Measurements from ENCODE around the gene RAD51B.
"Not testable (repeated sequence)": the region's sequence is repeated elsewhere in the genome, so short reads cannot be mapped to it uniquely, and the experiment has no call there.

The RAD51B gene

DNA sequence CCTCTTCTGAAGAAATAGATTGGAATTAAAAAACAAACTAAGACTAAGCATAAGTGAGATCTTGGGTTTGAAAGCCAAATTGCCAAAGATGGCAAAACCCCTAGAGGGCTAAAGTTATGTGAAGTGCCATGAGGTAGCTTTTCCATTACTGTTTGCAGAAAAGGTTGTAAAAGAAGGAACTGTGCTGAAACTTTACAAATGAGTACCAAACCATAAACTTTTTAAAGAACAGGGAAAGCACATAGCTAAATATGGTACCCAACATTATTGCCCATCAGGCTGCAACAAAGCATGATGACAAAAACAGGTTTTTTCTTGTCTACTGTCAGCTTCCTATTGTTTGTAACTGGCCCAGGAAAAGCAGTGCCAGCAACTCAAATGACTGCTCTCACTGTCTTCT lies 224.2 kb downstream of the RAD51B start:
- DNase-seq (ENCODE audit: low read depth, low spot score): no peak

DNA sequence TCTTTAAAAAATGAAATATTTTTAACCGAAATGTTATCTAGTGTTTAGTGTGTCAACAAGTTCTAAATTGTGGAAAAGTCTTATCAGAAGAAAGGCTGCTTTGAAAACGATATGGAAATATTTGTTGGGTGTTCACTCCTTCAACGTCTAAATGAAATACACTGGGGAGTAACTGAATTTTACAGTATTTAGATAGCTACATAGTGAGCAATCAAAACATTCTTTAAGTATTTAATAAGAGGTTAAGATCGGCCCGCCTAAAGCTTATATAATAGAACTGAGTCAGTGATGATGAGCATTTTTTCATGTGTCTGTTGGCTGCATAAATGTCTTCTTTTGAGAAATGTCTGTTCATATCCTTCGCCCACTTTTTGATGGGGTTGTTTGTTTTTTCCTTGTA lies 228.3 kb downstream of the RAD51B start:
- DNase-seq (ENCODE audit: low read depth, low spot score): no peak
- no peak overlapping the region for H3K27ac ChIP-seq

More for the DNA sequence above, 224.2 kb downstream of the RAD51B start:
- peak overlapping the region; percentile 31 for H3K27ac ChIP-seq

DNA sequence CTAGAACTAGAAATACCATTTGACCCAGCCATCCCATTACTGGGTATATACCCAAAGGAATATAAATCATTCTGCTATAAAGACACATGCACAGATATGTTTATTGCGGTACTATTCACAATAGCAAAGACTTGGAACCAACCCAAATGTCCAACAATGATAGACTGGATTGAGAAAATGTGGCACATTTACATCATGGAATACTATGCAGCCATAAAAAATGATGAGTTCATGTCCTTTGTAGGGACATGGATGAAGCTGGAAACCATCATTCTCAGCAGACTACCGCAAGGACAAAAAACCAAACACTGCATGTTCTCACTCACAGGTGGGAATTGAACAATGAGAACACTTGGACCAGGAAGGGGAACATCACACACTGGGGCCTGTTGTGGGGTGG lies 229.2 kb downstream of the RAD51B start:
- H3K27ac ChIP-seq; DNase-seq (ENCODE audit: low read depth, low spot score): not testable (repeated sequence)

DNA sequence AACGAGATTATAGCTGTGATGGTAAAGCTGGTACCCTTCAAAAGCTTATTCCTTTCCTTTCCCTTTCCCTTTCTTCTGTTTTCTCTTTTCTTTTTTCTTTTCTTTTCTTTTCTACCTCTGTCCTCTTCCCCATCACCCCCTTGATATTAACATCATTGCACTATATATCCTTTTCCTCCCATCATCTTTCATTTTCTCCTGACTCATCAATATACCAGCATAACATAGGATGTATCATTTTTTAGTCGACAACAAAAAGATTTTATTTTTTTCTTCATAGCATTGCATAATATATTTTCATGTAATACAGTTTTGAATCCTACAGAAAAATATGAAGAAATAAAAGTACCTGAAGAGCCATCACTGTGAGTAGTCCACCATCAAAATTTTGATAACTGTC lies 230.6 kb downstream of the RAD51B start:
- H3K27ac ChIP-seq: no peak overlapping the region
- no peak for DNase-seq (ENCODE audit: low read depth, low spot score)

DNA sequence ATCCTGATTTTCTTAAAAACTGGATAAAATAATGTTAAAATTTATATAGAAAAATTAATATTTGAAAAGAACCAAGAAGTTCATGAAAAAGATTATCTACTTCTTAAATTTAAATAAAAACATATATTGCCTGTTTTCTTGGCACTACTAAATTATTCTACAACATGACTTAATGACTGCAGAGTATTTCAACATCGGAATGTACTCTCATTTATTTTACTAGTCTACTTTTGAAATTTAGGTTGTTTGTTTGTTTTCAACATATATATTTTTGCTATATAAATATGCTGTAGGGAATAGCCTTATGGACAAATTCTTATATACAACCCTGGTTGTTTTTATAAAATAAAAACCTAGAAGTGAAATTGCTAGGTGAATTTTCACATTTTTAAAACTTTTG lies 231.6 kb downstream of the RAD51B start:
- DNase-seq (ENCODE audit: low read depth, low spot score): no peak
- no peak overlapping the region for H3K27ac ChIP-seq

DNA sequence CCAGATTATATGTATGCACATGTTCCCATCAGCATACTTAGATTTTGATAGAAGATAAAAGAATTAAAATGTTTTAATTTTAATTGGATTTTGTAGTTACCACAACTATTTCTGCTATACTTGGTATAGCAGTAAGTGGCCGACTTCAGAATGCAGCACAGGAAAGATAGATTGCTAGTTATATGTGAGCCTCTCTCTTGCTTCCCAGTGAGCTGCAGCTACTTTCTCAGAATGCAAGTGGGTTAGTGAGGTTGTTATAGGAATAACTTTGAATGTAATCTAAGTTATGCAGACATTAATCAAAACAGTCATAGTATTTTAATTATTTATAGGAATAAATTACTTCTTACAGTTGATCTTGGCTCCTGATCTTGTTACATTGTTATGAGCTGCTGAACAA lies 240.6 kb downstream of the RAD51B start:
- no peak overlapping the region for H3K27ac ChIP-seq
- DNase-seq (ENCODE audit: low read depth, low spot score): no peak

DNA sequence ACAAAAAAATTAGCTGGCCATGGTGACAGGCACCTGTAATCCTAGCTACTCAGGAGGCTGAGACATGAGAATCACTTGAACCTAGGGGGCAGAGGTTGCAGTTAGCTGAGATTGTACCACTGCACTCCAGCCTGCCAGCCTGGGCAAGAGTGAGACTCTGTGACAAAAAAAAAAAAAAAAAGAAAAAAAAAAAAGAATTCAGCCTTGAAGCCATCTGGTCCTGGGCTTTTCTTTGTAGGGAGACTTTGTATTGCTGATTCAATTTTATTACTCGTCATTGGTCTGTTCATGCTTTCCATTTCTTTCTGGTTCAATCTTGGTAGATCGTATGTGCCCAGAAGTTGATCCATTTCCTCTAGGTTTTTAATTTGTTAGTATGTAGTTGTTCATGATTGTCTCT lies 243.1 kb downstream of the RAD51B start:
- no peak overlapping the region for H3K27ac ChIP-seq
- no peak for DNase-seq (ENCODE audit: low read depth, low spot score)

DNA sequence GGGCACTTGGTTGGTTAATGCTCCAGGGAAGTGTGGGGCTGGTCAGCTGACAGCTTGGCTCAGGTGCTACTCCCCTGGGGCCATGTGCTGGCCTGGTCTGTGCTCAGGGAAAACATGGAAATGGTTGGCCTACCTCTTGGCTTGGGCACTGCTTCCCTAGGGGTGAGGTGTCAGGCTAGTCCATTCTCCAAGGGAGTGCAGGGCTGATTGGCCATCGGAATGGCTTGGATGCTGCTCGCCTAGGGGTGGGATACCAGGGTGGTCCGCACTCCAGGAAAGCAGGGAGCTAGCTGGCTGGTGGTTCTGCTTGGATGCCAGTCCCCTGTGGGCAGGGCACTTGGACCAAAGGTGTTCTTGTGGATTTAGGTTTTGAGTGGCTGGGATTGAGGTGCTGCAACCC lies 245.7 kb downstream of the RAD51B start:
- H3K27ac ChIP-seq: no peak overlapping the region
- no peak for DNase-seq (ENCODE audit: low read depth, low spot score)

DNA sequence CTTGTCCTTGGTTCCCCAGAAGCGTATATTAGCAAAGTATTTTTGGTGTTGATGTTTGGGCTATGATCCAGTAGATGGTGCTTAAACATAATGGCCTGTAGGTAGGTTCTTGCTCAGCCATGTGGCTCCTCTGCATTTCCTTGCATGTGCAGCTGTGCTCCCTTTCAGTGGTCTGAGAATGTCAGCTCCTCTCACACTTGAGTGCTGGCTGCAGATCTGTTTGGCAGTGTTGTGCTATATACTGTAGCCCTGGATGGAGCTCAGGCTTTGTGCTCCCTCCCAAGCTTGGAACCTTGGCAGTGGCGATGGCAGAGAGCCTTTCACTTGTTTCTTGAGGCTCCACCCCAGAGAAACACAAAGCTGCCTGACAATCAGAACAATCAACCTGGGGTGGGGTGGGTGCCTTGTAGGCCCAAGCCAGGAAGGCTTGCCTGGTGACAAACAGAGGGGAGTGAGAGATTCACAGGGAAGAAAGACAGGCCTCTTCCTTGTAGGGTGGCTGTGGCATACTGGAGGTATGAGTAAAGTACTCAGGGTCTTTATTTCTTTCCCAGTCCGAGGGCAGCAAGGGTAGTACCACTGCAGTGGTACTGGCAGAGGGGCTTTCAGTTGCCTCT lies 255.3 kb downstream of the RAD51B start:
- no peak for DNase-seq (ENCODE audit: low read depth, low spot score)
- H3K27ac ChIP-seq: no peak overlapping the region

DNA sequence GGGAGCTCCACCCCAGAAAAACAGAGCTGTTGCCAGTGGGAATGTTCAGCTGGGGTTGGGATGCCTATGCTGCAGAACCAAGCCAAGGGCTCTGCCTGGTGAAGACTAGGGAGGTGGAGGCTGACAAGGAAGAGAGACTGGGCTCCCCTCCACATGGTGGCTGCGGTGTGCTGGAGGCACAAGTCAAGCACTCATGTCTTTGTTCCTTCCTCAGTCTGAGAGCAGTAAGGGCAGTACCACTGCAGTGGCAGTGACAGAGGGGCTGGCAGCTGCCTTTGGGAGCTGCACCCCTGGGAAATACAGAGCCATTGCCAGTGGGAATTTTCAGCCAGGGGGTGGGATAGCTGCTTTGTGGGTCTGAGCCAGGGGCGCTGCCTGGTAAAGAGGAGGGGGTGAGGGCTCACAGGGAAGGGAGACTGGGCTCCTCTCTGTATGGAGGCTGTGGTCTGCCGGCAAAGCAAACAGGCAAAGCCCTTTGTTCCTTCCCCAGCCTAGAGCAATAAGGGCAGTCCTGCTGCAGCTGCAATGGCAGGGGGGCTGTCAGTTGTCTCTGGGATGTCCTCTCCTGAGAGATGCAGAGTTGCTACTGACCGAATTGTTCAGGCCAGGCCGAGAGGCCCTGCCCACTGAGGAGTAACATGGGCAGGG lies 255.9 kb downstream of the RAD51B start:
- H3K27ac ChIP-seq: no peak overlapping the region
- no peak for DNase-seq (ENCODE audit: low read depth, low spot score)

DNA sequence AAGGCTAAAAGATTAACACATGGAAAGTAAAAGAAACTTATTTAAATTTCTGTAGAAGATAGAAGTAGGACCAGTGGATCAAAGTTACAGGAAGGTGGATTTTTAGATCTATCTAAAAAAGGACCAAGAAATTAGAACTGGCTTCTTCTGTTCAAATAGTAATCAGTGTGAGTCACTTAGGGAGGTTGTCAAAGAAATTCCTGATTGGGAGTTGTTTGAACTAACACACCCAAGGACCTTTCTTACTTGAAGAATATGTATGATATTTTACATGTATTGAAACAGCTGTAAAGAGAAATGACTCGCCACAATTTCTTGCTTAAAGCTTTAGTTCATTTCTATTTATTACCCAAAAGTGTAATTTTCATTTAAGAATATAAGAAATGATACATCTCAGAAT lies 256.9 kb downstream of the RAD51B start:
- DNase-seq (ENCODE audit: low read depth, low spot score): peak; percentile 8
- H3K27ac ChIP-seq: peak overlapping the region; percentile 27

DNA sequence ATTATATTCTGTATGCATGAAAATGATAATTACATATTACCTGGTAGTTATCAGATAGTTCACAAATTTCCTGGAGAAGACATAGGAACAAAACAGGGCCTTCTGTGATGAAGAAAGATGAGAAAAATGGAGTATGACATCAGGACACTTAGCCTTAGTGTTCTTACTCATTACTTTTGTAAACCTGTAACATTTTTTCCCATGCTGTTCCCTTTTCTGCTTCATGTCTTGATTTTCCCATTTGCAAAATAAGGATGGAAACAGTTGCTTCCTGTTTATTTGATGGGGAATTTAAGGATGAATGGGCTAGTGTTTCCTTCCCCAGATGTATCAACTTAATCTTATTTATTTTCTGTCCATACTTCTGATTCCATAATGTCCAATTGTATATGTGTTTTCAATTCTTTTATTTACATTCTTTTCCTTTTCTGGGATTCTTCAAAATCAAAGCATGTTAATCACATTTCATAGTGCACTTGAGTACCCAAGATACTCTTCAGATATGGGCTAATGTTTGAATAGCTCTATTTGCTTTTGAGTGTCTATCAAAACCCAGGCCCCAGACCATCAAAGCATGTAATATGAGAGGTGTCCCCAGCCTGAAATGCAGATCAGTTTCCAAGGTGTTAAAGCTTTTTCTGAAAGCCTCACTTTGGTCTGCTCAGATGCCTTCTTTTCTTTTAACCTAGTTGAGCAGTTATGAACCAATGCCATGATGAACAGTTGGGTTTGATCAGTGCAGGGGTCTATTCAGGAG lies 260.5 kb downstream of the RAD51B start:
- no peak overlapping the region for H3K27ac ChIP-seq
- DNase-seq (ENCODE audit: low read depth, low spot score): no peak

DNA sequence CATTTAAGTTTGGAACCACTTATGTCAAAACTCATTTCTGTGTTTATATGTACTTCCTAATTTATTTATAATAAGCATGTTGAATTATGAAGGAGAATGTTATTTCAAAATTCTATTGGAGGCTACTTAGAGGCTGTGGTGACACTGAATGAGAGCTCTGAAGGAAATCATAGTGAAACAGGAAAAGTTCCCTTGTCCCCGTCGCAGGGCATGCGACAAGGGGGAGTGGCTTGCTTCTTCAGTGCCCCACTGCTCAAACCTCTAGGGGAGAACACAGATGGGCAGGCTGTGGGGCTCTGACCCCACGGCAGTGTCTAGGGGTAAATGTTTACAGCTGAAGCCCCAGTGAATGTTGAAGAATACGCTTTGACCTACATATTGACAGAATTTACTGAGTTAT lies 261.9 kb downstream of the RAD51B start:
- DNase-seq (ENCODE audit: low read depth, low spot score): no peak
- H3K27ac ChIP-seq: no peak overlapping the region

DNA sequence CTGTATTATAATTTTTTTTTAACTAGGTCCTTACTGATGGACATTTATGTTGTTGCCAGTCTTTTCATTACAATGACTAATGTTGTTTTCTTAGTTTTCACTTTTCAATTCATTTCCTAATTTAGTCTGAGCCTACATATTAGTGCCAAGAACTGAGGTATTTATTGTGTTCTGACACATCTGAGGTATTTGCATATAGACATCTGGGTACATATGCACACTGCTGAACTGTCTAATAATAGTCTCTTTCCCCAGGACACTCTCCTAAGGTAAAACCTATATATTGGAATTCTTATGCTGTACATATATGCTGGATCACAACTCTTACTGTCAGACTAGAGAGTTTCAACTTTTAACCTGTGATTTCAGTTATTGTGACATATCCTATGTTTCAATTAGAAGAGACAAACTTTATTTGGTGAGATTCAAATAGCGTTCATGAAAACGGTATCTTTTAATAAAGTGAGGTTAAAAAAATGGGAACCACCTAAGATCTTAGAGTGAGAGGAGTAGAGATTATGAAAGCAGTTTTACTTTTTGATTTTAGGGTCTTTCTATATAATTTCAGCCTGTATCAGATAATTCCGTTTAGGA lies 263.2 kb downstream of the RAD51B start:
- DNase-seq (ENCODE audit: low read depth, low spot score): no peak
- no peak overlapping the region for H3K27ac ChIP-seq

DNA sequence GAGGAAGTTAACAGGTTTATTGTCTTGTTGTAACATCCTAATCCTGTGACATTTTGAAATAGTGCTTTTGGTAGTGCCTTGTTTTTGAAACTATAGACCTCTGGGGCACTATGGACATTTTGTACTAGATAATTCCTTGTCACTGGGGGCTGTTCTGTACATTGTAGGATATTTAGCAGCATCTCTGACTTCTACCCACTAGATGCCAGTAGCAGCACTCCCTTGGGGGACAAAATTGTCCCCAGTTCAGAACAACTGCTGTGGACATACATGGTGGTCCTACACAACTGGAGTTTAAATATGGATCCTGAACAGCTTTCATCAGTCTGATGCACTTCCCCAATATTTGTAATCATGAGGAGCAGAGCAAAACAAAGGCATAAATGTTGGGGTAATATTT lies 264.7 kb downstream of the RAD51B start:
- no peak for DNase-seq (ENCODE audit: low read depth, low spot score)
- H3K27ac ChIP-seq: no peak overlapping the region

DNA sequence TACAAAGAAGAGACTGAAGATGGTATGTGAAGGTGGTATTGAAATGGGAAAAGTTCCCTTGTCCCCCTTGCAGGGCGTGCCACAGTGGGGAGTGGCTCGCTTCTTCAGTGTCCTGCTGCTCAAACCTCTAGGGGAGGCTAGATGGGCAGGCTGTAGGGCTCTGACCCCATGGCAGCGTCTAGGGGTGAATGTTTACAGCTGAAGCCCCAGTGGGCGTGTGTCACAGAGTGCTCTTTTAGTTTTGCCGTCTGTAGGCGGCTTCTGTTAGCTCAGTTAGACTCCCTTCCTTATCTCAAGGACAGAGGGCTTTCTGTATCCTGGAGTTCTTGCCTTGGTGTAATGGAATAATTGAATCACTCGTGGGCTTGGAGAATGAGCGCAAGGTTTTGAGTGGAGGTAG lies 266.2 kb downstream of the RAD51B start:
- DNase-seq (ENCODE audit: low read depth, low spot score): no peak
- no peak overlapping the region for H3K27ac ChIP-seq

DNA sequence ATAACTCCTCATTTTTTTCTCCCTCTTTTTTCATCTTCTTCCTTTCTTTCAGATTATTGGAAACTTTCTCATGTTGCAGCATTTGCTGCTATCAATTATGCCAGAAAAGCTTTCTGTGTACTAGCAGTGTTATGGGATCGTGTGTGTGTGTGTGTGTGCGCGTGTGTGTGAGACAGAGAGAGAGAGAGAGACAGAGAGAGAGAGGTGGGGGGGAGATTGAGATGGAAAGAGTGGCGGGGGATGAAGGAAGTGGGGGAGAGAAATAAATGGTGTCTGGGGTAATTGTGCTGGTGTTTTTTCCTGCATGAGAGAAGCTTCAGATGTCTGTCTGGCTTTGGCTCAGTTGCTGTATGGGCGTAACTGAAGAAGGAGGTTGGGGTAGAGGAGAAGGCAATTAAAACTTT lies 268.9 kb downstream of the RAD51B start:
- no peak for DNase-seq (ENCODE audit: low read depth, low spot score)
- peak overlapping the region; percentile 36 for H3K27ac ChIP-seq

DNA sequence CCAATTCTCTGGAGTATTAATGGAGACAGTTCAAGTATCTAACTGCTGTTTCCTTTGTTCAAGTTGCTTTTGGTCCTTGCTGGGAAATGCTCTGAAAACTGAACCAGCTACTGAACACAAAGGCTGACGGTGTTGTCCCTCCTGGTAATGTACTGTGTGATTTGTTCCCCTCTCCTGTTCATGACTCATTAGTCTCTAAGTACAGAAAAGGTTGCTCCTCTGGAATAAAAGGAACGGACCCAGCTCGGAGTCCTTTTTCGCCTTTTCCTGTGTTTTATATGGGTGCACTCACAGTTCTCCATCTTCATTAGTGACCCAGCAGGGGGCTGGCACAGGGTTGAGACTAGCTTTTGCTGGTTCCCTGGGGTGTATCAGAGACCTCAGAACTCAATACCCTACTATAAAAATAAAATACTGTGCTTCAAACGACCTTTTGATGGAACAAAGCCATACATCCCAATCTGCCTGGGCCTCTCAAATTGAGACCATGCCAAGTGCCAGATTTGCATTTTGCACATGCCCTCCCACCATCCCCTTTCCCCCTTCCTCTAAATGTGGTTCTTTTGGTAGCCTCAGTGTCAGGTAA lies 269.7 kb downstream of the RAD51B start:
- peak overlapping the region; percentile 36 for H3K27ac ChIP-seq

DNA sequence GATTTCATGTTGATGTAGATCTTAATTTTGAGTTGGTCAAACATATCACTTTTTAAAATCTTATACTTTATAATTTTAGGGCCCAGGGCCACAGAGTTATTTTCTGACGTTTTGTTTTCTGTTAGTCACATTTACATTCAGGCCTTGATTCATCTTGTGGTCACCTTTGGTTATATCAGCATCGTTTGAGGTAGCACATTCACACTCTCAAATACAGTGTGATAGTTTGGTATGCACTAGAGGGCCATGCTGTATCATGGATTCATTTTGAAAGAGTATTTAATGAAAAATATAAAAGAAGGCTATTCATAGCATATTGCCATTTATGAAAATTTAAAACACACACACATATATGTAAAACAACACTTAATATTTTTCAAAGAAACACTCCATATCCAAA lies 274.6 kb downstream of the RAD51B start:
- H3K27ac ChIP-seq: no peak overlapping the region
- DNase-seq (ENCODE audit: low read depth, low spot score): no peak

More for the DNA sequence above, 269.7 kb downstream of the RAD51B start:
- DNase-seq (ENCODE audit: low read depth, low spot score): no peak

DNA sequence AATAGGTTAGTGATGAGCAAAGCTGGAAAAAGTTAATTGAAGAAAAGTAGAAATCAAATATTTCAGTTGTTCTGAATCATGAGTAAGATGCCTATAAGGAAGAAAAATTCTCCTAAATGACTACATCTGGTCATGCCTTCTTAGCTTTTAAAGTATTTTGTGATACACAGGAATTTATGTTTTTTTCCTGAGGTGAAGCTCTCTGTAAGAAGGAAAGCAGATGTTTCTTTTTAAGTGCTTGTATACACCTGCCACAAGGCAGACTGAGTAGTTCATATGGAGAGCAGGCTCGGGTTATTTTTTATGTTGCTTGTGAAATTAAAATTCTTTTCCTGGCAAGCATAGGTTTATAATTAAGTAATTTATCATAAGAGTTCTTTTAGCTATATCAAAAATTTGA lies 275.2 kb downstream of the RAD51B start:
- DNase-seq (ENCODE audit: low read depth, low spot score): no peak
- H3K27ac ChIP-seq: no peak overlapping the region

DNA sequence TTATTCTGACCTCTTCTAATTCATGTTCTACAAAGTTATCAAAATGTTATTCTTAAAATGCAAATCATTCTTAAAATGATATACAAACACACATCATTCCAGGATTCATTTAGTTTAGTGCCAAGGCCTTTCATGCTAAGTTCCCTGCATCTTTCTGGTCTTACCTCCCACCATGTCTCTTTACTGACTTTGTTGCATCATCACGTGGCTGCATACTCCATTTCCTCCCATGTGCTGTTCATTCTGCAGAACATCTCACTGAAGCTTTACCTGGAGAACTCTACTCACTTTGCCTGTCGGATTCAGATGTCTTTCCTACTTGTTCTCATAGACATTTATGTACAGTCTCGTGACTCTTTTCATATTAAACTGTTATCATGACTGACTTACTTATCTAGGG lies 278.1 kb downstream of the RAD51B start:
- DNase-seq (ENCODE audit: low read depth, low spot score): no peak
- no peak overlapping the region for H3K27ac ChIP-seq

Data from epithelial cell of prostate (primary cell).